NCI-H2107 (cell line): Measurements from ENCODE around the gene PLPP4.

Source experiments
- DNase-seq: peaks from one replicate; lab custom pipeline; 2025; lab: John Stamatoyannopoulos, UW

PLPP4 gene

DNA sequence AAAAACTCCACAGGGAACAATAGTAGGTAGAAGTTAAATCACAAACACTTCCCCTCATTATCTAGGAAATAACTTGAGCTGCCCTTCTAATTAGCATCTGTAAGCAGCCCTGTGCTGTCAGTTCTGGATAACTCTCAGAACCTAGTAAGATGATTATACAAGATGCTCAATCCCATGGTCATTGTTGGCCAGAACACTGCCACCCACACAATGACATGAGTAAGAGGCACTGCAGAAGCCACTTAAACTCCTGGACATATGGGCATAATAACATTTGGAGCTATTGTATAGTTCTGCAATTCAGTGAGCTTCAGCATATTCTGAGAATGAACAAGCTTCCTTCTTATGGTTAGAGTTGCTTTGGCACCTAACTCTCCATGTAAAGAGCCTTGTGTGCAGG is 153.8 kb downstream of the PLPP4 start:
- DNase-seq: no peak

DNA sequence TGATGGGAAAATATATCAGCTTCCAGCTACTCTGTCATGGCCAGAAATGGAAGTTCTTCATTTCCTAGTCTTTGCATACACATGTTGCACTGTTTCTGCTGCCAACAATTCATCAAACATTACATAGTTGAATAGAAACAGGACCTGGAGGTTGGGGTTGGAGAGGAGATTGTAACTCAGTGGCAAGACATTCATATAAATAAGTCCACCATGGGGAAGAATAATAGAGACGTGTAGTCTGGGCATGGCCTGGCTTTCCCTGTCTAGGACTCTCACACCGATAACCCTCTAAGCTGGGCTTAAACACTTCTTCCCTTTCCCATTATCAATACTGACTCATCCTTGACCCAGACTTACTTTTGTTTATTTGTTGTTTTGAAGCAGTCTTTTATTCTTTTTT is 155.7 kb downstream of the PLPP4 start:
- DNase-seq: no peak

DNA sequence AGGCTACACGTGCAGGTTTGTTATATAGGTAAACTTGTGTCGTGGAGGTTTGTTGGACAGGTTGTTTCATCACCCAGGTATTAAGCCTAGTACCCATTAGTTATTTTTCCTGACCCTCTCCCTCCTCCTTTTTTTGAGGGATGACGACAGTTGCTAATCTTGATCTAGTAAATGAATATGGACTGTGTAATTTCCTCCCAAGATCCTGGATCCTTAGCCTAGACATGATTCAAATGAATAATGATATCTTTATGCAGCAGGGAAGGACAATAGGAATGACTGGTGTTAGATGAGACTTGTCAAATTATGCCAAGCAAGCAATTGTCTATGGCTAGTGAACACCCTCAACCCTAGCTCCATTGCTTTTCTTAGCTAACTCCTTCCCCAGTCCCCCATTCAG is 156.2 kb downstream of the PLPP4 start:
- DNase-seq: no peak

DNA sequence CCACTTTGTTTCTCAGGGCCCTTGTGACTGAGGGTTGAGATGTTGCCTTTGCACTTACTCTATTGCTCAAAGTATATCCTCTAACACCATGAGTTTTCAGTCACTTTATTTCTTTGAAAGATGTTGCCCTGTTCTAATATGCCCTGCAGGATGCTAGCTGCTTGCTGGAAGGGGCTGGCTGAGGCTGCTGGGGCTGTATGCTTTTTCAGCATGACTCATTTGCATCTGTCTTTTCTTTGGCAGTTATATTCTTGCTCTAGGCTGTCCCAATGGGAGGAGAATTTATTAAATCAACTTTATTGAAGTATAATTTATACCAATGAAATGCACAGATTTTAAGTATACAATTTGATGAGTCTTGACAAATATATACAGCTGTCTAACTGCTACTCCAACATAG is 157.7 kb downstream of the PLPP4 start:
- DNase-seq: no peak

DNA sequence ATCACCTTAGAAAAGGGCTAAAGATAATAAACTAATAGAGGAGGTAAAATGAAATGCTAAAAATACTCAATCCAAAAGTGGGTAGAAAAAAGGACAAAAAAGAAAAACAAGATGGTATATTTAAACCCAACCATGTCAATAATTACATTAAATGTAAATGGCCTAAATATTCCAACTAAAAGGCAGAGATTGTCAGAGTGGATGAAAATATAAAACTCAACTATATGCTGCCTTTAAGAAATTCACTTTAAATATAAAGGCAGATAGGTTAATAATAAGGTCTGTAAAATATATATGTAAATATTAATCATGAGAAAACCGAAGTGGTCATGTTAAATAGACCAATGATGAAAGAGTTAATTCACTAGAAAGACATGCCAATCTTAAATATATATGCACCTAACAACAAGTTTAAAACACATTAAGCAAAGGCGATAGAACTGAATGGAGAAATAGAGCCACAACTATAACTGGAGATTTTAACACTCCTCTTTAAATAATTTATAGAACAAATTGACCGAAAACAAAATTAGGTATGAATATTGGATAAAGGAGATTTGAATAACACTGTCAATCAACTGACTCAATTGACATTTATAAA is 159.4 kb downstream of the PLPP4 start:
- DNase-seq: no peak

DNA sequence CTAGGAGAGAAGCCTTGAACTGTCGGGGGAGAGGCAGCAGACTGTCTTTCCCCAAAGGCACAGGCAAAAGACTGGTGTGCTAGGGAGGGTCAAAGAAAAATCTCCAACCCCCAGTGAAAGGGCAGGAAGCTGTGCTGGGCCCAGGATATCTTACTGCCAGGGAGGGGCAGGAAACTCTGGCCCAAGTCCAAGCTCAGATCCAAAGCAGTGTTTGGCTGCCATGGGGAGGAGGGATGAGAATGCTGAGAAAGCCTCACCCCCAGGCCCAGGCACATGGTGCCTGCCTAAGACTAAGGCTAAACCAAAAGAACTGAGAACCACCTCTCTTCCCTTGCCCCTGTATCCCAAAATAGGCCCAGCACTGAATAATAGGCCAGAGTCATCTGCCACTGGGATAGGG is 171.2 kb downstream of the PLPP4 start:
- DNase-seq: no peak

DNA sequence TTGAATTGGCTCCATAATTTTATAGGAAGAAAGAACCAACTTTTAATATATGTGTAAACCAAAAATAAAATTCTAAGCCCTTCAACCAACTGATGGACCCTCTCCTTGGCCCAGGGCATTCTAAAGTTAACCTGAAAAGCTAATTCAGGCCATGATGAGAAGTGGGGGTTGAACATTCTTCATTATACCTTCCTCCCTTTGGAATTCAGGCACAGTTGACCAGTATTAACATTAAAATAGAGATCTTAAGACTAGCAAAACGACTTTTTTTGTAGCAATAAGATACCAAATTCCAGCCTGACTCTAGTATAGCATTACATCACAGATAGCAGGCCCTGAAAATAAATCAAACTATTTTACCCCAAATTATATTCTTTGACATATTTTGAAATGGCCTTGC is 173.2 kb downstream of the PLPP4 start:
- no peak for DNase-seq

DNA sequence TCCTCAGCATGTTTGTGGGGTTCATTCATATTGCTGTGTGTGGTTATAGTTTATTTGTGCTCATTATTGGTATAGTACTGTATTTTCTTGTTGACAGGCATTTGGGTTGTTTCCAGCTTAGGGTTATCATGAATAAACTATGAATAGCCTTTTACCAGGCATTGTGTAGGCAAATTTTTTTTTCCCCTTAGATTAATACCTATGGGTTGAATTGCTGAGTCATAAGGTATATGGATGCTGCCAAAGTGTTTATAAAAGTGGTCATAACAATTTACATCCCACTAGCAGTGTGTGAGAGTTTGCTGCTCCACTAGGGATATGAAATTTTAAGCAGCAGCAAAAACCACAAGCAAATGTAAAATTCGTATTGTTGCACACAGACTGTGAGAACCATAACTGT is 175.0 kb downstream of the PLPP4 start:
- DNase-seq: no peak

DNA sequence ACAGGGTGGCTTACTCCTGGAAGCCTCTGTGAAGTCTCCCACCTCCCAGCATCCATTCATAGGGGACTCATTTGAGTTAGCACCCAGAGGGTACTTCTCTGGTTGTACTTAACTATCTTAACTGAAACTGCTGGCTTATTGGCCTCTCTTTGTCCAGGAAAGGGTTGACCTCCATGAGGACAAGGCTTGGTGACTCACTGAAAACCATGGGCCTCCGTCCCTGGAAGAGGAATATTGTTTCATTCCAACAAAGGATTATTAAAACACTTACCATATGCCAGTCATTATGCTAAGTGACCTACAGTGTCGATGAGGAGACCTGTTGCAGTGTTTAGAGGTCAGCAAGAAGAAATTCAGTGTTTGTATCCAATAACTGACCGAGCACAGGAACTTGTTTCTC is 175.9 kb downstream of the PLPP4 start:
- DNase-seq: no peak

DNA sequence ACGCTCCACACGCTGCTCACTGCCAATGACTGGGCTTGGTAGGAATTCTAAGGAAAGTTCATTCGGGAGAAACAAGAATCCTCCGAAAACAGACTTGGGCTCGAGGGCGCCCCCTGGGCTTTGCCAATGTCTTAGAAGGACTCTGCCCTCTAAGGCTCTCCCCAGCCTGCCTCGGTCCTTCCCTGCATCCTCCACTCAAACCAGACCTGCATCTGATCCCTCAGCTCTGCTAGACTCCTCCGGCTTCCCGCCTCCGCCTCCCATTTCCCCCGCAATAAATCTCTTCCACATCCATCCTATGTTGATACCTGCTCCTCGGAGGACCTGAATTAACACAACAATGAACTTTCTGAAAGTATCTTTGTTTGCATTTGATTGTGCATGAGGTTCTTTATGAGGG is 177.6 kb downstream of the PLPP4 start:
- no peak for DNase-seq
